CD1c-positive myeloid dendritic cell (primary cell): ENCODE data around the gene CSNK1A1L.
A peak's percentile ranks its signal among the peaks of the same experiment; 100 is the strongest.
"Not testable (repeated sequence)": the region's sequence is repeated elsewhere in the genome, so short reads cannot be mapped to it uniquely, and the experiment has no call there.

Experiments used
- DNase-seq: peaks from one replicate; pipeline ENCODE4 v3.0.0-alpha.2; 2016; ENCODE audit errors: extremely low spot score

The CSNK1A1L gene

GRCh38 chr13:37058910-37059847, 46.3 kb downstream of the CSNK1A1L start, which contains the start of gene SUPT20H:
SUPT20H (minus strand) TSS chr13:37059688; CDS start chr13:37051490, 8,198 bp downstream.
- DNase-seq = peak; percentile 94

DNA sequence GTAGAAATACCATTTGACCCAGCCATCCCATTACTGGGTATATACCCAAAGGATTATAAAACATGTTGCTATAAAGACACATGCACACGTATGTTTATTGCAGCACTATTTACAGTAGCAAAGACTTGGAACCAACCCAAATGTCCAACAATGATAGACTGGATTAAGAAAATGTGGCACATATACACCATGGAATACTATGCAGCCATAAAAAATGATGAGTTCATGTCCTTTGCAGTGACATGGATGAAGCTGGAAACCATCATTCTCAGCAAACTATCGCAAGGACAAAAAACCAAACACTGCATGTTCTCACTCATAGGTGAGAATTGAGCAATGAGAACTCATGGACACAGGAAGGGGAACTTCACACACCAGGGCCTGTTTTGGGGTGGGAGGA, 49.2 kb downstream of the CSNK1A1L start:
- DNase-seq = not testable (repeated sequence)
